ENCODE data around the gene PLCL2.
"Not testable (repeated sequence)": the region's sequence is repeated elsewhere in the genome, so short reads cannot be mapped to it uniquely, and the experiment has no call there.

The PLCL2 gene

GRCh38 chr3:17128671-17129070 lies 243.9 kb downstream of the PLCL2 start:
- H3K27me3 ChIP-seq (ENCODE audit: control insufficient read depth, insufficient read depth, low read length); H3K4me1 ChIP-seq (ENCODE audit: control insufficient read depth, insufficient read depth, low read length); H3K4me3 ChIP-seq (ENCODE audit: low read depth, low read length); H3K36me3 ChIP-seq (ENCODE audit: control insufficient read depth, insufficient read depth, low read length); H3K9me3 ChIP-seq (ENCODE audit: control insufficient read depth, insufficient read depth, low read length); H3K27ac ChIP-seq (ENCODE audit: low read depth, low read length); H3K9ac ChIP-seq (ENCODE audit: low read depth, low read length): not testable (repeated sequence)

DNA sequence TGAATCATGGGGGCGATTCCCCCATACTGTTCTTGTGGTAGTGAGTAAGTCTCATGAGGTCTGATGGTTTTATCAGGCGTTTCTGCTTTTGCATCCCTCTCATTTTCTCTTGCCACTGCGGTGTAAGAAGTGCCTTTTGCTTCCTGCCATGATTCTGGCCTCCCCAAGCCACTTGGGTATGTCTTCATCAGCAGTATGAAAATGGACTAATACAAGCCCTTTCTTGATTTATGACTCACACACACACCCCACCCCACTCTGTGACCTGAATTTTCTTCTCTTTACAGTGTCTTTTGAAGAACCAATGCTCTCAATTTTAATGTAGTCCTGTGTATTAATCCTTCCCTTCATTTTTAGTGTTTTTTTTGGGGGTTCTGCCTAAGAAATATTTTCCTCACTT lies 244.8 kb downstream of the PLCL2 start:
- H3K4me1 ChIP-seq (ENCODE audit: control insufficient read depth, insufficient read depth, low read length) = no peaks in the 10 kb centered on the region
- H3K9me3 ChIP-seq (ENCODE audit: control insufficient read depth, insufficient read depth, low read length) = no peaks in the 10 kb centered on the region
- H3K4me3 ChIP-seq (ENCODE audit: low read depth, low read length) = no peak overlapping the region
- no peaks in the 10 kb centered on the region for H3K27me3 ChIP-seq (ENCODE audit: control insufficient read depth, insufficient read depth, low read length)
- no peaks in the 10 kb centered on the region for H3K36me3 ChIP-seq (ENCODE audit: control insufficient read depth, insufficient read depth, low read length)
- H3K9ac ChIP-seq (ENCODE audit: low read depth, low read length) = no peak overlapping the region
- H3K27ac ChIP-seq (ENCODE audit: low read depth, low read length) = no peak overlapping the region

- no peaks in the 10 kb centered on the region for H3K27me3 ChIP-seq (ENCODE audit: control insufficient read depth, insufficient read depth, low read length)
- no peaks in the 10 kb centered on the region for H3K4me1 ChIP-seq (ENCODE audit: control insufficient read depth, insufficient read depth, low read length)
- H3K36me3 ChIP-seq (ENCODE audit: control insufficient read depth, insufficient read depth, low read length) = no peaks in the 10 kb centered on the region
- H3K9ac ChIP-seq (ENCODE audit: low read depth, low read length) = no peak overlapping the region
- H3K9me3 ChIP-seq (ENCODE audit: control insufficient read depth, insufficient read depth, low read length) = no peaks in the 10 kb centered on the region
- no peak overlapping the region for H3K27ac ChIP-seq (ENCODE audit: low read depth, low read length)
- H3K4me3 ChIP-seq (ENCODE audit: low read depth, low read length) = no peak overlapping the region
Measured at GRCh38 chr3:17130956-17131355, 246.2 kb downstream of the PLCL2 start.

DNA sequence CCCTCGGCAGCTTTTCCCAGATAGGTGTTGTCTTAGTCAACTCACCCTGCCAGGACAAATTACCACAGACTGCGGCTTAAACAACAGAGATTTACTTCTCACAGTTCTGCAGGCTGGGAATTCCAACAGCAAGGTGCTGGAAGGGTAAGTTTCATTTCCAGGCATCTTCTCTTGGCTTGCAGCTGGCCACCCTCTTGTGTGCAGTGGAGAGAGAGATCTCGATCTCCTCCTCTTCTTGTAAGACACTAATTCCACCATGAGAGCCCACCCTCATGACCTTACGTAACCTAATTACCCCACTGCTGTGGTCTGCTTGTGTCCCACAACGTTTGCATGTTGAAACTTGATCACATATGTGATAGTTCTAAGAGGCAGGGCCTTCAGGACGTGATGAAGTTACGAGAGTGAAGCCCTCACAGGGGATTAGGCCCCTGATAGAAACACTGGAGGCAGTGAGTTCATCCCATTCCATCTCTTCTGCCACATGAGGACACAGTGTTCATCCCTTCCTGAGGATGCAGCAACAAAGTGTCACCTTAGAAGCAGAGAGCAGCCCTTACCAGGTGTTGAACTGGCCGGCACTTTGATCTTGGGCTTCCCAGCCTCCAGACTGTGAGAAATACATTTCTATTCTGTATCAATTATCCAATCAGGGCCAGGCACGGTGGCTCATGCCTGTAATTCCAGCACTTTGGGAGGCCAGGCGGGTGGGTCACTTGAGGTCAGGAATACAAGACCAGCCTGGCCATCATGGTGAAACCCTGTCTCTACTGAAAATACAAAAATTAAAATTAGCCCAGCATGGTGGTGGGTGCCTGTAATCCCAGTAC lies 247.7 kb downstream of the PLCL2 start:
- Histone ChIP-seq H3K9me3 (ENCODE audit: control insufficient read depth, insufficient read depth, low read length) (no peaks in the 10 kb centered on the region), H3K27ac (ENCODE audit: low read depth, low read length) (no peak overlapping the region), H3K9ac (ENCODE audit: low read depth, low read length) (no peak overlapping the region), H3K36me3 (ENCODE audit: control insufficient read depth, insufficient read depth, low read length) (no peaks in the 10 kb centered on the region), H3K4me1 (ENCODE audit: control insufficient read depth, insufficient read depth, low read length) (no peaks in the 10 kb centered on the region), H3K4me3 (ENCODE audit: low read depth, low read length) (no peak overlapping the region), H3K27me3 (ENCODE audit: control insufficient read depth, insufficient read depth, low read length) (no peaks in the 10 kb centered on the region)

GRCh38 chr3:17133632-17134545 lies 249.1 kb downstream of the PLCL2 start:
- Histone ChIP-seq H3K9me3 (ENCODE audit: control insufficient read depth, insufficient read depth, low read length) (no peaks in the 10 kb centered on the region), H3K27me3 (ENCODE audit: control insufficient read depth, insufficient read depth, low read length) (no peaks in the 10 kb centered on the region), H3K36me3 (ENCODE audit: control insufficient read depth, insufficient read depth, low read length) (no peaks in the 10 kb centered on the region), H3K9ac (ENCODE audit: low read depth, low read length) (no peak overlapping the region), H3K4me3 (ENCODE audit: low read depth, low read length) (no peak overlapping the region), H3K27ac (ENCODE audit: low read depth, low read length) (no peak overlapping the region), H3K4me1 (ENCODE audit: control insufficient read depth, insufficient read depth, low read length) (no peaks in the 10 kb centered on the region)

DNA sequence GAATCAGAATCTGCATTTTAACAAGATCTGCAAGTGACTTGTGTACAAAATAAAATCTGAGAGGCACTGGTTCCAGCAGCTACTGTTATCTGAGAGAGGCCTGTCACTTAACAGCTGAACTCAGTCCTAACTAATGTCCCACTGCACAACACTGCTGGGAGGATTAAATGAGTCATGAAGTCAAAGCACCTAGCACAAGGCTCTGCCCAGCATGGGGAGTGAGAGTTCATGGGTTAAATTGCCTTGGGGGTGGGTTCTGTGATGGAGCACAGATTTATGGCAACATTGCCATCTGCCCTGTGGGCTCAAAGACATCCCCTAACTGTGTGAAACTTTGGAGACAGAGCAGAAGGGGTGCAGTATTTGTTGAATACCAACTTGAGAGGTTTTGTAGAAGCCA lies 250.9 kb downstream of the PLCL2 start:
- Histone ChIP-seq H3K9me3 (ENCODE audit: control insufficient read depth, insufficient read depth, low read length) (no peaks in the 10 kb centered on the region), H3K27me3 (ENCODE audit: control insufficient read depth, insufficient read depth, low read length) (no peaks in the 10 kb centered on the region), H3K9ac (ENCODE audit: low read depth, low read length) (no peak overlapping the region)

DNA sequence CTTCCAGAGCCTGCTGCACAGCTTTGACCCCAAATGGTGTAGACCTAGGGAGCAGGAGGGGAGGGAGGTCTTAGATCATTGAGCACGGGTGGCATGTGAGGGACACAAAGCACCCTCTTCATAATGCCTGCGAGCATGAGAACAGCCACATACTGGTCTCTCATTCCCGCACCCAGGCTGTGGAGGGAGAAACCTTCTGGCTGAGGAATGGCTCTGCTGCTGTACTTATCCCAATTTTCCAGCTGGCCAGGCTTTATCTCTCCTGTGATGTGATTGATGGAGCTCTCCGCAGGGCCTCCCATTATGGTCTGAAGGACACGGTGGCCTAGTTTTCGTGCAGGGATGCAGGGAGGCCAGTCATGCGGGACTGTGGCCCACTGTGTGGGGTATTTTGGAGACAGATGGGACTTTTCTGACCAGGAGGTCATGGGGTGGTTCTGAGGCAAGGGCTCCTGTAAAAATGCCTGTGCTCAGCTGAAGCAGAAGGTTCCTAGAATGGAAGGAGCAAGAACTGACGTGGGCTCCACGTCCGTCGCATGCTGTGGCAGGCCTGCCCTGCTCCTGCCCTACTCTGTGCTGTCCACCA lies 251.5 kb downstream of the PLCL2 start:
- Histone ChIP-seq H3K9ac (ENCODE audit: low read depth, low read length) (no peak overlapping the region), H3K4me3 (ENCODE audit: low read depth, low read length) (no peak overlapping the region), H3K9me3 (ENCODE audit: control insufficient read depth, insufficient read depth, low read length) (no peaks in the 10 kb centered on the region), H3K27me3 (ENCODE audit: control insufficient read depth, insufficient read depth, low read length) (no peaks in the 10 kb centered on the region), H3K27ac (ENCODE audit: low read depth, low read length) (no peak overlapping the region), H3K36me3 (ENCODE audit: control insufficient read depth, insufficient read depth, low read length) (no peaks in the 10 kb centered on the region), H3K4me1 (ENCODE audit: control insufficient read depth, insufficient read depth, low read length) (no peaks in the 10 kb centered on the region)

More for the DNA sequence above, 250.9 kb downstream of the PLCL2 start:
- H3K4me1 ChIP-seq (ENCODE audit: control insufficient read depth, insufficient read depth, low read length) = no peaks in the 10 kb centered on the region
- no peaks in the 10 kb centered on the region for H3K36me3 ChIP-seq (ENCODE audit: control insufficient read depth, insufficient read depth, low read length)
- no peak overlapping the region for H3K27ac ChIP-seq (ENCODE audit: low read depth, low read length)
- no peak overlapping the region for H3K4me3 ChIP-seq (ENCODE audit: low read depth, low read length)

GRCh38 chr3:17137321-17137826 lies 252.6 kb downstream of the PLCL2 start:
- no peaks in the 10 kb centered on the region for H3K36me3 ChIP-seq (ENCODE audit: control insufficient read depth, insufficient read depth, low read length)
- H3K9ac ChIP-seq (ENCODE audit: low read depth, low read length) = no peak overlapping the region
- no peaks in the 10 kb centered on the region for H3K4me1 ChIP-seq (ENCODE audit: control insufficient read depth, insufficient read depth, low read length)
- no peak overlapping the region for H3K4me3 ChIP-seq (ENCODE audit: low read depth, low read length)
- H3K9me3 ChIP-seq (ENCODE audit: control insufficient read depth, insufficient read depth, low read length) = no peaks in the 10 kb centered on the region
- H3K27me3 ChIP-seq (ENCODE audit: control insufficient read depth, insufficient read depth, low read length) = no peaks in the 10 kb centered on the region
- H3K27ac ChIP-seq (ENCODE audit: low read depth, low read length) = no peak overlapping the region

GRCh38 chr3:17138246-17139039 lies 253.7 kb downstream of the PLCL2 start:
- H3K4me3 ChIP-seq (ENCODE audit: low read depth, low read length) = no peak overlapping the region
- H3K9ac ChIP-seq (ENCODE audit: low read depth, low read length) = no peak overlapping the region
- H3K4me1 ChIP-seq (ENCODE audit: control insufficient read depth, insufficient read depth, low read length) = no peaks in the 10 kb centered on the region
- no peaks in the 10 kb centered on the region for H3K27me3 ChIP-seq (ENCODE audit: control insufficient read depth, insufficient read depth, low read length)
- H3K36me3 ChIP-seq (ENCODE audit: control insufficient read depth, insufficient read depth, low read length) = no peaks in the 10 kb centered on the region
- H3K27ac ChIP-seq (ENCODE audit: low read depth, low read length) = no peak overlapping the region
- H3K9me3 ChIP-seq (ENCODE audit: control insufficient read depth, insufficient read depth, low read length) = no peaks in the 10 kb centered on the region

All from HUES48 (cell line).